PC-3 (cell line): ENCODE results near the gene TMPRSS3. TPM values are rescaled to one million over a fixed set of nuclear protein-coding genes. Genes with fewer than 3 reads are reported as not detected.

ENCODE experiments used
- ATAC-seq: fragments of 200-7000 bp; cut with Tn5 transposase; 2 replicates; pipeline ENCODE4 v1.9.1; 2020; ENCODE audit warnings: mild to moderate bottlenecking, moderate library complexity
- BruUV-seq: library from RNA; stranded (reverse); fragments of 400-500 nt; replicated peaks from 2 replicates; lab custom pipeline; 2021; lab: Mats Ljungman, UMichigan
- CTCF ChIA-PET: fragments of 300-600 bp; sonication (Branson Sonifier 250); formaldehyde crosslinking; loops from one replicate; lab custom pipeline; 2022; ENCODE audit warnings: antibody characterized with exemption; lab: Charles Lee
- POLR2A ChIA-PET: fragments of 300-600 bp; sonication (Branson Sonifier 250); formaldehyde crosslinking; loops from one replicate; lab custom pipeline; 2022; ENCODE audit warnings: antibody characterized with exemption; ENCODE audit not compliant: unreplicated experiment; lab: Charles Lee
- DNase-seq: peaks from one replicate; pipeline ENCODE4 v3.0.0-alpha.2; 2015
- H2AFZ ChIP-seq: fragments of 300-600 bp; sonication (generic); 2 replicates; pipeline ENCODE4 v1.6.0; 2016; ENCODE audit warnings: antibody characterized with exemption, low read length
- H3F3A ChIP-seq: fragments of 300-600 bp; sonication (generic); one replicate; pipeline ENCODE4 v1.6.0; 2017; ENCODE audit warnings: antibody characterized with exemption, low read length, control low read depth, mild to moderate bottlenecking; ENCODE audit not compliant: unreplicated experiment
- H3K27ac ChIP-seq: fragments of 300-600 bp; sonication (generic); 2 replicates; pipeline ENCODE4 v1.5.1; 2016; ENCODE audit warnings: mild to moderate bottlenecking, low read length
- H3K27me3 ChIP-seq: fragments of 300-600 bp; sonication (generic); 2 replicates; pipeline ENCODE4 v1.6.1; 2016; ENCODE audit warnings: low read length, mixed read lengths
- H3K36me3 ChIP-seq: fragments of 300-600 bp; sonication (generic); 2 replicates; pipeline ENCODE4 v1.6.1; 2016; ENCODE audit warnings: low read depth, mixed run types, low read length, mixed read lengths
- H3K4me1 ChIP-seq: fragments of 300-600 bp; sonication (generic); 2 replicates; pipeline ENCODE4 v1.5.1; 2016; ENCODE audit warnings: low read length; ENCODE audit not compliant: insufficient read depth
- H3K4me2 ChIP-seq: fragments of 300-600 bp; sonication (generic); 2 replicates; pipeline ENCODE4 v1.6.0; 2016; ENCODE audit warnings: low read length
- H3K4me3 ChIP-seq: fragments of 300-600 bp; sonication (generic); 2 replicates; pipeline ENCODE4 v1.5.1; 2016; ENCODE audit warnings: mild to moderate bottlenecking, low read length, mixed read lengths
- H3K79me2 ChIP-seq: fragments of 300-600 bp; sonication (generic); 2 replicates; pipeline ENCODE4 v1.6.1; 2017; ENCODE audit warnings: low read length, mixed read lengths
- H3K9ac ChIP-seq: fragments of 300-600 bp; sonication (generic); 2 replicates; pipeline ENCODE4 v1.6.0; 2016; ENCODE audit warnings: mild to moderate bottlenecking, low read length
- H3K9me2 ChIP-seq: fragments of 300-600 bp; sonication (generic); replicated peaks from 2 replicates; pipeline ENCODE4 v1.6.1; 2016; ENCODE audit warnings: mixed run types, low read length, mixed read lengths
- H3K9me3 ChIP-seq: fragments of 300-600 bp; sonication (generic); 2 replicates; pipeline ENCODE4 v1.6.1; 2016; ENCODE audit warnings: low read length, mixed read lengths
- H4K20me1 ChIP-seq: fragments of 300-600 bp; sonication (generic); 2 replicates; pipeline ENCODE4 v1.6.1; 2016; ENCODE audit warnings: low read length, mixed read lengths
- EZH2 ChIP-seq: fragments of 300-600 bp; sonication (generic); IDR thresholded peaks from one replicate; pipeline ENCODE4 v1.6.1; 2017; ENCODE audit warnings: antibody characterized with exemption, mild to moderate bottlenecking, low read length; ENCODE audit not compliant: unreplicated experiment
- EZH2phosphoT487 ChIP-seq: fragments of 300-600 bp; sonication (generic); IDR thresholded peaks from 2 replicates; pipeline ENCODE4 v1.6.1; 2018; ENCODE audit warnings: mild to moderate bottlenecking, antibody characterized with exemption, low read length, borderline replicate concordance
- intact Hi-C: fragments of 100-400 bp; cut with micrococcal nuclease; formaldehyde crosslinking; loops from 2 replicates; pipeline ENCODE4 v1.9.0; 2023
- total RNA-seq: library from RNA; depleted of rRNA; stranded (reverse); fragments of >200 nt; gene quantifications from 2 replicates; pipeline ENCODE4 v1.2.3, GENCODE V29; 2014
- TF ChIP-seq, protein P1 (sequence below): fragments of 300-600 bp; sonication (generic); conservative IDR thresholded peaks from 2 replicates; pipeline ENCODE4 v1.5.1; 2017; ENCODE audit warnings: antibody characterized with exemption, low read depth, mild to moderate bottlenecking, low read length

TMPRSS3 gene
- total RNA-seq, 1 experiment from 2014 or later, result not detected

DNA sequence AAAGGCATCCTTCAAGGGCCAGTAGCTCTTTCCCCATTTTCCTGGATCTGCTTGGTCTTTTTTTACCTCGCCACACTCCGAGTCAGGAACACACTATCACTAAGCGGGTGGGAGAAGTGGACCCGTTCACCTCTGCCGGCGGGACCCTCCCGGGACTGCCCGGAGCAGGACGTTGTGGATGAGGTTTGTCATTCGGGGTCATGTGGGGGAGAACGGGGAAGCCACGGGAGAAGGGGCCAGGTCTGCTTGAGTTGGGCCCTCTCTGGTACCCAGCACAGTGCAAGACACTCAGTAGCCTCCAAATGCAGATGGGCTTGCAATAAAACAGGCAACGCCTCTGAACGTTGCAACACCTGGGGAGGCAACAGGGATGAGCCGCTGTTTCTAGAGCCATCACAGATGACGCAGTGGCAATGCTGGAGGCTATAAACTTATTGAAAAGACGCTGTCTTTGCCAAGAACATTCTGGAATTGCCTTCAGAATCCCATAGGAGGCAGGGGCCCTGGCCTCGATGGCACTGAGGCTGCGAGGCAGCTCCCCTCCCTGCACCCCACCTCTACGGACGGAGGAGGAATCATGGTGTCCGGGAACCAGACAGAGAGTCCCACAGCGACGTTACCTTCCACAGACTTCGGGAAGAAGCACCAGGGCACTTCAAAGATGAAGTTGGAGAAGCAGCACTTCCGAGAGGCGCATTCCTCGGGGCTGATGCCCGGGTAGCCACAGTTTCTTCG, 48.8 kb downstream of the TMPRSS3 start:
- no peaks in the 10 kb centered on the region for H3K36me3 ChIP-seq
- H4K20me1 ChIP-seq, result no peaks in the 10 kb centered on the region
- H2AFZ ChIP-seq, result no peak overlapping the region
- no peak for ATAC-seq
- BruUV-seq, result no TSS peak
- H3K9me2 ChIP-seq, result no peaks in the 10 kb centered on the region
- peaks cover 19% of the 10 kb centered on the region for H3K4me1 ChIP-seq
- no peak overlapping the region for H3K4me2 ChIP-seq
- H3K27ac ChIP-seq, result no peak overlapping the region
- TF ChIP-seq, protein P1, sequence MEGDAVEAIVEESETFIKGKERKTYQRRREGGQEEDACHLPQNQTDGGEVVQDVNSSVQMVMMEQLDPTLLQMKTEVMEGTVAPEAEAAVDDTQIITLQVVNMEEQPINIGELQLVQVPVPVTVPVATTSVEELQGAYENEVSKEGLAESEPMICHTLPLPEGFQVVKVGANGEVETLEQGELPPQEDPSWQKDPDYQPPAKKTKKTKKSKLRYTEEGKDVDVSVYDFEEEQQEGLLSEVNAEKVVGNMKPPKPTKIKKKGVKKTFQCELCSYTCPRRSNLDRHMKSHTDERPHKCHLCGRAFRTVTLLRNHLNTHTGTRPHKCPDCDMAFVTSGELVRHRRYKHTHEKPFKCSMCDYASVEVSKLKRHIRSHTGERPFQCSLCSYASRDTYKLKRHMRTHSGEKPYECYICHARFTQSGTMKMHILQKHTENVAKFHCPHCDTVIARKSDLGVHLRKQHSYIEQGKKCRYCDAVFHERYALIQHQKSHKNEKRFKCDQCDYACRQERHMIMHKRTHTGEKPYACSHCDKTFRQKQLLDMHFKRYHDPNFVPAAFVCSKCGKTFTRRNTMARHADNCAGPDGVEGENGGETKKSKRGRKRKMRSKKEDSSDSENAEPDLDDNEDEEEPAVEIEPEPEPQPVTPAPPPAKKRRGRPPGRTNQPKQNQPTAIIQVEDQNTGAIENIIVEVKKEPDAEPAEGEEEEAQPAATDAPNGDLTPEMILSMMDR, result no peak
- TF ChIP-seq EZH2 (no peak), EZH2phosphoT487 (no peak)
- no peak overlapping the region for H3K9ac ChIP-seq
- no peak for DNase-seq
- CTCF ChIA-PET, result no interaction called here
- POLR2A ChIA-PET, result no interaction called here
- no peaks in the 10 kb centered on the region for H3K79me2 ChIP-seq
- no peaks in the 10 kb centered on the region for H3F3A ChIP-seq
- H3K9me3 ChIP-seq, result no peaks in the 10 kb centered on the region
- no peaks in the 10 kb centered on the region for H3K27me3 ChIP-seq
- intact Hi-C loops, result no loop called here
- no peak overlapping the region for H3K4me3 ChIP-seq

DNA sequence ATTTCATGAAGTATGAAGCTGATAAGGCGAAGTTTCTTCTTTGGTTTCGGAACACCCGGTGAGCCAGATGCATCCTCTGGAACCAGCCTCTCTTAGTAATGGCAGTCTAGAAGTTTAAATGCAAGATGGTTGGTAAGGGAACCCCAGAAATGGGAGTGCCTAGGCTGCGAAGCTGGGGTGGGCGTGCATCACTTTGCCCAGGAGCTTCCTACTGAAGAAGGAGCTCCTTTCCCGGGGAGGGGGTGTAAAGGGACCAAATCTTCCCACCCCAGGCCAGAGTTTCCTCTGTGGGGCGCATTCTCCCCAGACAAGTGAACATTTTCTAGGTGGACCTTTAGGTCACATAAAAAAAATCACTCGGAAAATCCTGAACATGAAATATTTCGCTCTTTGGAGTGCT, 49.4 kb downstream of the TMPRSS3 start:
- H3K9me2 ChIP-seq, result no peaks in the 10 kb centered on the region
- DNase-seq (no peak), ATAC-seq (no peak)
- BruUV-seq, result no TSS peak
- H3F3A ChIP-seq, result no peaks in the 10 kb centered on the region
- ChIA-PET CTCF (no interaction called here), POLR2A (no interaction called here)
- no peak overlapping the region for H3K4me2 ChIP-seq
- H3K79me2 ChIP-seq, result no peaks in the 10 kb centered on the region
- peaks cover 13% of the 10 kb centered on the region for H3K4me1 ChIP-seq
- intact Hi-C loops, result no loop called here
- H3K36me3 ChIP-seq, result no peaks in the 10 kb centered on the region
- no peak overlapping the region for H3K27ac ChIP-seq
- no peak for TF ChIP-seq EZH2phosphoT487
- TF ChIP-seq, protein P1, result no peak
- no peak for TF ChIP-seq EZH2
- H2AFZ ChIP-seq, result no peak overlapping the region
- H3K9ac ChIP-seq, result no peak overlapping the region
- H3K27me3 ChIP-seq, result no peaks in the 10 kb centered on the region
- H3K9me3 ChIP-seq, result no peaks in the 10 kb centered on the region
- no peak overlapping the region for H3K4me3 ChIP-seq
- no peaks in the 10 kb centered on the region for H4K20me1 ChIP-seq

DNA sequence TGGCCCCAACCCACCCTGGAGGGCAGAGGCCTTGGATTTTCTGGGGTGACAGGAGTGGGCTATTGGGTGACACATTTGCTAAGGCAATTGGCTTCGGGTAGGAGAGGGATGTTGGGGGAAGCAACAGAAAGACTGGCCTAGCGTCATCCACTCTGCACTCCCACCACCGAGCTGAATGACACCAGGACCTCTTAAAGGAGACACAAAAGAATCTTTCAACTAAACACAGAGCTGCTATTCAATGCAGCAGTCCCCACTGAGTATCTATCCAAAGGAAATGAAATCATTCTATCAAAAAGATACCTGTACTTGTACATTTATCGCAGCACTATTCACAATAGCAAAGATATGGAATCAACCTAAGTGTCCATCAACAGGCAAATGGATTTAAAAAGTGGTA, 51.2 kb downstream of the TMPRSS3 start:
- Histone ChIP-seq H3K9ac (no peak overlapping the region), H4K20me1 (no peaks in the 10 kb centered on the region), H3K27me3 (no peaks in the 10 kb centered on the region), H3K4me1 (no peaks in the 10 kb centered on the region), H3K9me3 (no peaks in the 10 kb centered on the region), H3K79me2 (no peaks in the 10 kb centered on the region), H3F3A (no peaks in the 10 kb centered on the region), H3K4me3 (no peak overlapping the region), H3K9me2 (no peaks in the 10 kb centered on the region), H3K4me2 (no peak overlapping the region), H3K36me3 (no peaks in the 10 kb centered on the region), H2AFZ (no peak overlapping the region), H3K27ac (no peak overlapping the region)
- DNase-seq (no peak), ATAC-seq (no peak)
- POLR2A ChIA-PET, result no interaction called here
- intact Hi-C loops, result no loop called here
- CTCF ChIA-PET, result no interaction called here
- BruUV-seq, result no TSS peak
- TF ChIP-seq, protein P1, result no peak
- TF ChIP-seq EZH2phosphoT487, result no peak
- TF ChIP-seq EZH2, result no peak
